Suprapubic skin (tissue), 4 donors: ENCODE results near the gene PCNX1. TPM values are rescaled to one million over a fixed set of nuclear protein-coding genes. Genes with fewer than 3 reads are reported as not detected.
"Not testable (repeated sequence)": the region's sequence is repeated elsewhere in the genome, so short reads cannot be mapped to it uniquely, and the experiment has no call there.

Experiments used
- DNase-seq, 2 donors: peaks; one replicate each; pipeline ENCODE4 v3.0.0-alpha.2; 2019; ENCODE audit warnings: low spot score in 2 of 2
- H3K27ac ChIP-seq: fragments of 200-600 bp; sonication (generic); one replicate; pipeline ENCODE4 v1.5.1; 2019
- H3K27me3 ChIP-seq: fragments of 200-600 bp; sonication (generic); one replicate; pipeline ENCODE4 v1.5.1; 2019
- H3K36me3 ChIP-seq: fragments of 200-600 bp; sonication (generic); one replicate; pipeline ENCODE4 v1.5.1; 2019
- H3K4me1 ChIP-seq: fragments of 200-600 bp; sonication (generic); one replicate; pipeline ENCODE4 v1.5.1; 2019
- H3K4me3 ChIP-seq: fragments of 200-600 bp; sonication (generic); one replicate; pipeline ENCODE4 v1.5.1; 2019; ENCODE audit warnings: mild to moderate bottlenecking
- H3K9me3 ChIP-seq: fragments of 200-600 bp; sonication (generic); one replicate; pipeline ENCODE4 v1.5.1; 2019
- CTCF ChIP-seq, 2 donors: fragments of 200-600 bp in 1 of 2; fragments of 450-650 bp in 1 of 2; sonication (generic) in 1 of 2; IDR thresholded peaks; one replicate each; pipeline ENCODE4 v1.5.1; 2016 to 2019; ENCODE audit warnings: antibody characterized with exemption in 2 of 2, mild to moderate bottlenecking in 1 of 2, moderate library complexity in 1 of 2
- EP300 ChIP-seq: sonication (generic); formaldehyde crosslinking; IDR thresholded peaks from one replicate; pipeline ENCODE4 v1.6.1; 2017; ENCODE audit warnings: antibody characterized with exemption
- POLR2A ChIP-seq, 2 donors: fragments of 450-650 bp; IDR thresholded peaks; one replicate each; pipeline ENCODE4 v1.6.1; 2017; ENCODE audit warnings: antibody characterized with exemption in 2 of 2, mild to moderate bottlenecking in 2 of 2, moderate library complexity in 2 of 2
- POLR2AphosphoS5 ChIP-seq, 3 donors: sonication (generic); formaldehyde crosslinking; IDR thresholded peaks; one replicate each; pipeline ENCODE4 v1.6.1; 2017; ENCODE audit warnings: antibody characterized with exemption in 3 of 3
- WGBS: methylation state at CpG from one replicate; pipeline ENCODE4 v1.1.5; 2018; 5-methylcytosine and 5-hydroxymethylcytosine counted together
- total RNA-seq, 4 donors: library from RNA; depleted of rRNA; stranded (reverse); fragments of >200 nt; gene quantifications; one replicate each; pipeline ENCODE4 v1.1.0, GENCODE V29; 2016

Gene PCNX1
- total RNA-seq, 4 donors from 2014 or later, result 22.0 to 95.4 (median 29.7) TPM

DNA sequence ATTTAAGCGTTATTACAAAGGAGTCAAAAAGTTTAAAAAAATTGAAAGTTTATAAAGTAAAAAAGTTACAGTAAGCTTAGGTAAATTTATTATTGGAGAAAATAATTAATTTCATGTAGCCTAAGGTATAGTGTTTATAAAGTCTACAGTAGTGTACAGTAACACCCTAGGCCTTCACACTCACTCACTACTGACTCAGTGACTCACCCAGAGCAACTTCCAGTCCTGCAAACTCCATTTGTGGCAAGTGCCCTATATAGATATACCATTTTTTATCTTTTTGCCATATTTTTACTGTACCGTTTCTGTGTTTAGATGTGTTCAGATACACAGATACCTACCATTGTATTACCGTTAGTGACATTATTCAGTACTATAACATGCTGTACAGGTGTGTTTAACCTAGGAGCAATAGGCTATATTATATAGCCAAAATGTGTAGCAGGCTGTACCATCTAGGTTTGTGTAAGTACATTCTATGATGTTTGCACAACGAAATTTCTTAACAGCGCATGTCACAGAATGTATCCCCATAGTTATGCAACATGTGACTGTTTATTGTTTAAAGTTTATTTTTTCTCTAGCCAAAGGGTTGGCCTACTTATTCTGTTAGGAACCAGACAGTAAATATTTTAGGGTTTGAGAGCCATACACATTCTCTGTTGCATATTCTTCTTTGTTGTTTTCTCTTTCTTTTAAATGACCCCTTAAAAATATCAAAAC is 155.5 kb downstream of the PCNX1 start:
- Histone ChIP-seq H3K4me3 (no peak overlapping the region), H3K27me3 (no peaks in the 10 kb centered on the region), H3K9me3 (no peaks in the 10 kb centered on the region), H3K4me1 (no peaks in the 10 kb centered on the region), H3K27ac (no peak overlapping the region), H3K36me3 (peaks cover 54% of the 10 kb centered on the region)
- DNase-seq, result no peak
- TF ChIP-seq POLR2A (IDR thresholded peaks at IDR 0.05), result no peak
- no peak for TF ChIP-seq EP300
- no peak for TF ChIP-seq POLR2AphosphoS5 (IDR thresholded peaks at IDR 0.05)
- TF ChIP-seq CTCF (IDR thresholded peaks at IDR 0.05), result no peak
- 92% methylated on average over 5 of the region's 5 CpGs for WGBS

- TF ChIP-seq CTCF (IDR thresholded peaks at IDR 0.05), result no peak
- TF ChIP-seq POLR2AphosphoS5 (IDR thresholded peaks at IDR 0.05), result no peak
- TF ChIP-seq EP300, result no peak
- TF ChIP-seq POLR2A (IDR thresholded peaks at IDR 0.05), result no peak
- no peaks in the 10 kb centered on the region for H3K4me1 ChIP-seq
- H3K4me3 ChIP-seq, result no peak overlapping the region
- H3K27me3 ChIP-seq, result no peaks in the 10 kb centered on the region
- 69% methylated on average over 2 of the region's 2 CpGs for WGBS
- no peak overlapping the region for H3K27ac ChIP-seq
- H3K36me3 ChIP-seq, result peaks cover 48% of the 10 kb centered on the region
- no peak for DNase-seq
- no peaks in the 10 kb centered on the region for H3K9me3 ChIP-seq
Observed at GRCh38 chr14:71063351-71063750, 156.1 kb downstream of the PCNX1 start.

DNA sequence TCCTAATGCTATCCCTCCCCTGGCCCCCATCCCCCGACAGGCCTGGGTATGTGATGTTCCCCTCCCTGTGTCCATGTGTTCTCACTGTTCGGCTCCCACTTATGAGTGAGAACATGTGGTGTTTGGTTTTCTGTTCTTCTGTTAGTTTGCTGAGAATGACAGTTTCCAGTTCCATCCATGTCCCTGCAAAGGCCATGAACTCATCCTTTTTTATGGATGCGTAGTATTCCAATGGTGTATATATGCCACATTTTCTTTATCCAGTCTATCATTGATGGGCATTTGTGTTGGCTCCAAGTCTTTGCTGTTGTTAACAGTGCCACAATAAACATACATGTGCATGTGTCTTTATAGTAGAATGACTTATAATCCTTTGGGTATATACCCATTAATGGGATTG is 157.5 kb downstream of the PCNX1 start:
- DNase-seq, H3K27ac ChIP-seq: not testable (repeated sequence)
- WGBS, result 100% methylated on average over 3 of the region's 3 CpGs

DNA sequence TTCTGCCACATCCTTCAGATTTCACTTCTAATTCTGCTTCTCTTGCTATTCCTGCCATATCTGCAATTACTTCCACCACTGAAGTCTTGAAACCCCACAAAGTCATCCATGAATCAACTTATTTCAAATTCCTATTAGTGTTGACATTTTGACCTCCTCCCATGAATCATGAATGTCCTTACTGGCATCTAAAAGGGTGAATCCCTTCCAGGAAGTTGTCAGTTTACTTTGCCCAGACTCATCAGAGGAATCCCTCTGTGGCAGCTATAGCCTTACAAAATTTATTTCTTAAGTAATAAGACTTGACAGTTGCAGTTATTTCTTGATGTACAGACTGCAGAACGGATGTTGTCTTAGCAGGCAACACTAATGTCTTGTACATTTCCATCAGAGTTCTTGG is 162.9 kb downstream of the PCNX1 start:
- DNase-seq, result no peak
- Histone ChIP-seq H3K4me1 (no peaks in the 10 kb centered on the region), H3K9me3 (no peaks in the 10 kb centered on the region), H3K27me3 (no peaks in the 10 kb centered on the region), H3K27ac (no peak overlapping the region), H3K36me3 (peaks cover 51% of the 10 kb centered on the region), H3K4me3 (no peak overlapping the region)
- 69% methylated on average over 1 of the region's 1 CpG for WGBS
- TF ChIP-seq EP300, result no peak
- TF ChIP-seq POLR2A (IDR thresholded peaks at IDR 0.05), result no peak
- TF ChIP-seq CTCF (IDR thresholded peaks at IDR 0.05), result no peak
- TF ChIP-seq POLR2AphosphoS5 (IDR thresholded peaks at IDR 0.05), result no peak

More for the DNA sequence above, 157.5 kb downstream of the PCNX1 start:
- not testable (repeated sequence) for H3K4me1 ChIP-seq, H3K27me3 ChIP-seq, H3K9me3 ChIP-seq, H3K4me3 ChIP-seq
- peaks cover 43% of the 10 kb centered on the region for H3K36me3 ChIP-seq

DNA sequence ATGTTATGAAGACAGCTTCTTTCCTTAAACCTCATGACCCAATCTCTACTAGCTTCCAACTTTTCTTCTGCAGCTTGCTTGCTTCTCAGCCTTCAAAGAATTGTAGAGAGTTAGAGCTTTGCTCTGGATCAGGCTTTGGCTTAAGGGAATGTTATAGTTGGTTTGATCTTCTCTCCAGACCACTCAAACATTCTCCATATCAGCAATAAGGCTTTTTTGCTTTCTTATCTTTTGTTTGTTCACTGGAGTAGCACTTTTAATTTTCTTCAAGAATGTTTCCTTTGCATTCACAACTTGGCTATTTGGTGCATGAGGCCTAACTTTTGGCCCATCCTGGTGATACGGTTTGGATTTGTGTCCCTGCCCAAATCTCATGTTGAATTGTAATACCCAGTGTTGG is 163.8 kb downstream of the PCNX1 start:
- TF ChIP-seq EP300 (no peak), CTCF (IDR thresholded peaks at IDR 0.05) (no peak), POLR2A (IDR thresholded peaks at IDR 0.05) (no peak)
- peaks cover 57% of the 10 kb centered on the region for H3K36me3 ChIP-seq
- no peaks in the 10 kb centered on the region for H3K9me3 ChIP-seq
- no peak overlapping the region for H3K4me3 ChIP-seq
- 89% methylated on average over 1 of the region's 1 CpG for WGBS
- no peak for DNase-seq
- H3K27ac ChIP-seq, result no peak overlapping the region
- H3K27me3 ChIP-seq, result no peaks in the 10 kb centered on the region
- no peaks in the 10 kb centered on the region for H3K4me1 ChIP-seq
